KMS-11 (cell line): Measurements from ENCODE around the gene WDR38.

Source experiments
- H2AFZ ChIP-seq: fragments of 200-600 bp; sonication (generic); 2 replicates; pipeline ENCODE4 v1.6.1; 2016; ENCODE audit warnings: antibody characterized with exemption, mixed run types, low read depth
- H3K27ac ChIP-seq: fragments of 200-600 bp; sonication (generic); 2 replicates; pipeline ENCODE4 v1.6.1; 2016; ENCODE audit warnings: mild to moderate bottlenecking, mixed run types
- H3K27me3 ChIP-seq: fragments of 200-600 bp; sonication (generic); 2 replicates; pipeline ENCODE4 v1.6.1; 2017; ENCODE audit warnings: mild to moderate bottlenecking, low read depth, mixed run types, moderate library complexity; ENCODE audit not compliant: insufficient read depth
- H3K36me3 ChIP-seq: fragments of 200-600 bp; sonication (generic); 2 replicates; pipeline ENCODE4 v1.6.1; 2017; ENCODE audit warnings: mild to moderate bottlenecking, mixed run types; ENCODE audit not compliant: insufficient read depth
- H3K4me1 ChIP-seq: fragments of 200-600 bp; sonication (generic); 2 replicates; pipeline ENCODE4 v1.6.1; 2016; ENCODE audit warnings: mild to moderate bottlenecking, low read depth, mixed run types; ENCODE audit not compliant: poor library complexity, severe bottlenecking
- H3K4me2 ChIP-seq: fragments of 200-600 bp; sonication (generic); 2 replicates; pipeline ENCODE4 v1.7.0; 2016; ENCODE audit warnings: mild to moderate bottlenecking, mixed run types
- H3K4me3 ChIP-seq: fragments of 200-600 bp; sonication (generic); IDR thresholded peaks from 2 replicates; pipeline ENCODE4 v1.6.1; 2017; ENCODE audit warnings: low read depth, low read length, mixed read lengths; ENCODE audit not compliant: insufficient read depth
- H3K79me2 ChIP-seq: fragments of 200-600 bp; sonication (generic); 2 replicates; pipeline ENCODE4 v1.6.1; 2016; ENCODE audit warnings: low read depth, mixed run types; ENCODE audit not compliant: insufficient read depth
- H3K9ac ChIP-seq: fragments of 200-600 bp; sonication (generic); 2 replicates; pipeline ENCODE4 v1.6.1; 2016; ENCODE audit warnings: mild to moderate bottlenecking, mixed run types
- H4K20me1 ChIP-seq: fragments of 200-600 bp; sonication (generic); 2 replicates; pipeline ENCODE4 v1.6.1; 2016; ENCODE audit warnings: mild to moderate bottlenecking, mixed run types; ENCODE audit not compliant: insufficient read depth
- TF ChIP-seq, protein P1 (sequence below): fragments of 200-600 bp; sonication (generic); conservative IDR thresholded peaks from 2 replicates; pipeline ENCODE4 v1.6.1; 2017; ENCODE audit warnings: low read depth, mild to moderate bottlenecking, antibody characterized with exemption, low read length, moderate library complexity, mixed read lengths

The WDR38 gene

DNA sequence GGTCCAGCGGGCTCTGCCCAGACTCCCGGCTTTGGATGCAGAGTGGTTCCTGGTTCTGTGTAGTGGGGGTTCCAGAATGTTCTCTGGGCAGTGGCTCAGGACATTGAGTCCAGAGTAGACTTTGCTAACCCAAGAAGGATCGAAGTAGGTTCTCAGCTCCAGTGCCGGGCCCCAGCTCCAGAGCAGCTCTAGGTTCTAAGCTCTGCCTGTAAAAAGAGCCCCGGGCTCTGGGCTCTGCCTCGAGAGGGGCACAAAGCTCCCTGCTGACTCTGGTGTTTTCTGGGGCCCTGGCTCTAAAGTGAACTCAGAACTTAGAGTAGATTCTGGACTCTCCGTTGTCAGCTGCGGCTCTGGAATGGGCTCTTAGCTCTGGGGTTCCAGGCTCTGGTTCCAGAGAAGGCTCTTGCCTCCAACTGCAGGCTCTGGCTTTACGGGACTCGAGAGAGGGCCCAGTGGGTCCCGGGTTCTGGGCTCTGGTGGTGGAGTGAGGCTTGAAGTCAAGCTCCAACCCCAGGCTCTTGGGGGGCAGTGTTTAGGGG, 414 bp downstream of the WDR38 start:
- Histone ChIP-seq H4K20me1 (no peaks in the 10 kb centered on the region), H3K4me2 (peak overlapping the region; percentile 73), H3K4me1 (peaks cover 6% of the 10 kb centered on the region), H3K4me3 (no peak overlapping the region), H3K27me3 (no peaks in the 10 kb centered on the region), H2AFZ (peak overlapping the region; percentile 83), H3K9ac (peak overlapping the region; percentile 51; the same call in 1 of the 2 replicates), H3K27ac (no peak overlapping the region), H3K79me2 (no peaks in the 10 kb centered on the region), H3K36me3 (no peaks in the 10 kb centered on the region)
- TF ChIP-seq, protein P1, sequence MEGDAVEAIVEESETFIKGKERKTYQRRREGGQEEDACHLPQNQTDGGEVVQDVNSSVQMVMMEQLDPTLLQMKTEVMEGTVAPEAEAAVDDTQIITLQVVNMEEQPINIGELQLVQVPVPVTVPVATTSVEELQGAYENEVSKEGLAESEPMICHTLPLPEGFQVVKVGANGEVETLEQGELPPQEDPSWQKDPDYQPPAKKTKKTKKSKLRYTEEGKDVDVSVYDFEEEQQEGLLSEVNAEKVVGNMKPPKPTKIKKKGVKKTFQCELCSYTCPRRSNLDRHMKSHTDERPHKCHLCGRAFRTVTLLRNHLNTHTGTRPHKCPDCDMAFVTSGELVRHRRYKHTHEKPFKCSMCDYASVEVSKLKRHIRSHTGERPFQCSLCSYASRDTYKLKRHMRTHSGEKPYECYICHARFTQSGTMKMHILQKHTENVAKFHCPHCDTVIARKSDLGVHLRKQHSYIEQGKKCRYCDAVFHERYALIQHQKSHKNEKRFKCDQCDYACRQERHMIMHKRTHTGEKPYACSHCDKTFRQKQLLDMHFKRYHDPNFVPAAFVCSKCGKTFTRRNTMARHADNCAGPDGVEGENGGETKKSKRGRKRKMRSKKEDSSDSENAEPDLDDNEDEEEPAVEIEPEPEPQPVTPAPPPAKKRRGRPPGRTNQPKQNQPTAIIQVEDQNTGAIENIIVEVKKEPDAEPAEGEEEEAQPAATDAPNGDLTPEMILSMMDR = no peak

DNA sequence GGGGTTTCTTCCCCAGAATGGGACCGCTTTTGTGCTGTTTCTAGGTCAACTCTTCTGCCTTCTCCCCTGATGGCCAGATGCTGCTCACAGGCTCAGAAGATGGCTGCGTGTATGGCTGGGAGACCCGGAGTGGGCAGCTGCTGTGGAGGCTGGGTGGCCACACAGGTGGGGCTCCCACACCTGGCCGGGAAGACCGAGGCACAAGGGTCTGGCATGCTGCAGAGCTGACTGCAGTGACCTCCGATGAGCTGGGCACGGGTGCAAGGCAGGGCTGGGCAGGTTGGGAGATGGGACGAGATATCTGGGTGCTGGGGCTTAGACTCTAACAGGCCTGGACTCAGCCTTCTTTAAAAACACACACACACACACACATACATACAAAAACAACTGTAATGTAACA, 901 bp downstream of the WDR38 start:
- Histone ChIP-seq H3K36me3 (peaks cover 3% of the 10 kb centered on the region; the same call in 1 of the 2 replicates), H3K4me1 (peaks cover 9% of the 10 kb centered on the region), H3K9ac (no peak overlapping the region), H4K20me1 (no peaks in the 10 kb centered on the region), H3K4me3 (no peak overlapping the region), H2AFZ (no peak overlapping the region), H3K4me2 (no peak overlapping the region), H3K27me3 (no peaks in the 10 kb centered on the region), H3K27ac (no peak overlapping the region), H3K79me2 (no peaks in the 10 kb centered on the region)
- TF ChIP-seq, protein P1 = no peak

DNA sequence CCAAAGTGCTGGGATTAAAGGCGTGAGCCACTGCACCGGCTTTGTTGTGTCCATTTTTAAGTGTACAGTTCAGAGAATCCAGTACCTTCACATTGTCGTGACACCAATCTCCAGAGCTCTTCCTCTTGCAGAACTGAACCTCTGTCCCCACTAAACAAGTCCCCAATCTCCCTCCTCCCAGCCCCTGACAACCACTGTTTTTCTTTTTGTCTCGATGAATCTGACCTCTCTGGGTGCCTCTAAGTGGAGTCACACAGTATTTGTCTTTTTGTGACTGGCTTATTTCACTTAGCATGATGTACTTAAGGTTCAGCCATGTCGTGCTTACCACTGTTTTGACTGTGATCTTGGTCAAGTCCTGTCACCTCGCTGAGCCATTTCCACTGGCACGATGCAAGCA, 1.6 kb downstream of the WDR38 start:
- no peak overlapping the region; the same call in 1 of the 2 replicates for H3K27ac ChIP-seq
- H3K9ac ChIP-seq = no peak overlapping the region
- peaks cover 3% of the 10 kb centered on the region; the same call in 1 of the 2 replicates for H3K36me3 ChIP-seq
- H3K79me2 ChIP-seq = peaks cover 5% of the 10 kb centered on the region
- H3K4me3 ChIP-seq = no peak overlapping the region
- H3K4me1 ChIP-seq = peaks cover 16% of the 10 kb centered on the region
- TF ChIP-seq, protein P1 = no peak
- H3K27me3 ChIP-seq = no peaks in the 10 kb centered on the region
- H3K4me2 ChIP-seq = no peak overlapping the region
- 0 out of 2 replicates have a peak, but pooled peaks cover 3% of the 10 kb centered on the region for H4K20me1 ChIP-seq
- H2AFZ ChIP-seq = no peak overlapping the region

DNA sequence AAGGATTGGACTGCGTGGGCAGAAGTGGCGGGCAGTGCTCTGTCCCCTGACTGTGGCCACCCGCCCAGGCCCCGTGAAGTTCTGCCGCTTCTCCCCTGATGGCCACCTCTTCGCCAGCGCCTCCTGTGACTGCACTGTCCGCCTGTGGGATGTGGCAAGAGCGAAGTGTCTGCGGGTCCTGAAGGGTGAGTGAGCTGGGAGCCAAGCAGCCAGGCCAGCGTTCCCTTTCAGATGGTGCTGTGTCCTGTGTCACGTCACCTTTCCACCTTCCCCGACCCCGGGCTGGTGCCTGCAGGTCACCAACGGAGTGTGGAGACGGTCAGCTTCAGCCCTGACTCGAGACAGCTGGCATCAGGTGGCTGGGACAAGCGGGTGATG, 2.3 kb downstream of the WDR38 start:
- Histone ChIP-seq H3K79me2 (peaks cover 13% of the 10 kb centered on the region), H2AFZ (no peak overlapping the region), H3K4me1 (peaks cover 23% of the 10 kb centered on the region), H3K27ac (no peak overlapping the region), H3K27me3 (no peaks in the 10 kb centered on the region), H3K4me2 (no peak overlapping the region), H3K4me3 (no peak overlapping the region), H3K9ac (no peak overlapping the region), H4K20me1 (peaks cover 10% of the 10 kb centered on the region; the same call in 1 of the 2 replicates), H3K36me3 (peaks cover 3% of the 10 kb centered on the region; the same call in 1 of the 2 replicates)
- TF ChIP-seq, protein P1 = no peak
